HCT116 (cell line): ENCODE data around the gene CCDC86. TPM values are rescaled to one million over a fixed set of nuclear protein-coding genes. Genes with fewer than 3 reads are reported as not detected.

Experiments used
- ATAC-seq: fragments of 200-7000 bp; cut with Tn5 transposase; 2 replicates; pipeline ENCODE4 v1.9.1; 2020; ENCODE audit warnings: mild to moderate bottlenecking, moderate library complexity
- BruUV-seq: library from RNA; stranded (reverse); fragments of 400-500 nt; replicated peaks from 2 replicates; lab custom pipeline; 2021; lab: Mats Ljungman, UMichigan
- CTCF ChIA-PET: fragments of 300-600 bp; sonication (Branson Sonifier 250); formaldehyde crosslinking; loops from one replicate; lab custom pipeline; 2021; ENCODE audit warnings: antibody characterized with exemption; lab: Charles Lee
- POLR2A ChIA-PET: fragments of 300-600, 350-600 bp; sonication (Branson Sonifier 250); formaldehyde crosslinking; loops from one replicate; lab custom pipeline; 2021; ENCODE audit warnings: antibody characterized with exemption; lab: Charles Lee
- RAD21 ChIA-PET, 2 experiments: fragments of 300-600 bp; sonication (Branson Sonifier 250); formaldehyde crosslinking; loops; one replicate each; lab custom pipeline; 2023; ENCODE audit warnings: low total read pairs in 2 of 2; ENCODE audit not compliant: uncharacterized antibody in 2 of 2, unreplicated experiment in 2 of 2, low non-redundant PET in 1 of 2; lab: Charles Lee
- DNase-seq: peaks from one replicate; pipeline ENCODE4 v3.0.0-alpha.2; 2010; ENCODE audit warnings: low read depth, low spot score
- H2AFZ ChIP-seq: fragments of 200-600 bp; shearing (Covaris generic), sonication (generic); 2 replicates; pipeline ENCODE4 v1.6.1; 2017; ENCODE audit warnings: low read depth, mixed run types, mixed read lengths, antibody characterized with exemption, low read length; ENCODE audit not compliant: poor library complexity, severe bottlenecking
- H3K27ac ChIP-seq: 2 replicates; pipeline ENCODE4 v1.5.1; 2012; ENCODE audit warnings: low read depth, low read length
- H3K27me3 ChIP-seq: fragments of 200-600 bp; sonication (generic); 2 replicates; pipeline ENCODE4 v1.6.1; 2016; ENCODE audit warnings: mixed run types, low read length, mixed read lengths; ENCODE audit not compliant: insufficient read depth
- H3K36me3 ChIP-seq, 2 experiments: fragments of 200-500 bp in 1 of 2; fragments of 200-600 bp in 1 of 2; sonication (Bioruptor generic) in 1 of 2; sonication (generic) in 1 of 2; 2 replicates each; pipeline versions ENCODE4 v1.5.1 to v1.6.1; 2014 to 2016; ENCODE audit warnings: low read length in 2 of 2, inconsistent platforms in 1 of 2, mixed read lengths in 1 of 2, mixed run types in 1 of 2; ENCODE audit not compliant: insufficient read depth in 2 of 2, control insufficient read depth in 1 of 2
- H3K4me1 ChIP-seq, 2 experiments: fragments of 200-600 bp in 1 of 2; sonication (generic) in 1 of 2; 2 replicates each; pipeline versions ENCODE4 v1.5.1 to v1.6.1; 2012 to 2017; ENCODE audit warnings: low read length in 2 of 2, inconsistent platforms in 1 of 2, mild to moderate bottlenecking in 1 of 2, mixed read lengths in 1 of 2, mixed run types in 1 of 2, moderate library complexity in 1 of 2; ENCODE audit not compliant: insufficient read depth in 2 of 2, control insufficient read depth in 1 of 2
- H3K4me2 ChIP-seq: fragments of 200-600 bp; sonication (generic); 2 replicates; pipeline ENCODE4 v1.6.1; 2017; ENCODE audit warnings: mixed run types, low read length, mixed read lengths
- H3K4me3 ChIP-seq, 2 experiments: fragments of 200-600 bp in 1 of 2; sonication (generic) in 1 of 2; replicated peaks in 1 of 2; 2 replicates each; pipeline ENCODE4 v1.5.1; 2011 to 2016; ENCODE audit warnings: low read length in 2 of 2, control low read depth in 1 of 2, low read depth in 1 of 2, mild to moderate bottlenecking in 1 of 2, mixed read lengths in 1 of 2, mixed run types in 1 of 2
- H3K79me2 ChIP-seq: fragments of 200-600 bp; sonication (generic); 2 replicates; pipeline ENCODE4 v1.6.1; 2017; ENCODE audit warnings: mild to moderate bottlenecking, mixed run types, low read length, moderate library complexity, mixed read lengths; ENCODE audit not compliant: insufficient read depth
- H3K9ac ChIP-seq: fragments of 200-600 bp; sonication (generic); 2 replicates; pipeline ENCODE4 v1.6.1; 2016; ENCODE audit warnings: low read length, mixed read lengths
- H3K9me2 ChIP-seq: fragments of 200-600 bp; sonication (generic), shearing (Covaris generic); 2 replicates; pipeline ENCODE4 v1.6.1; 2017; ENCODE audit warnings: mixed run types, mild to moderate bottlenecking, moderate library complexity; ENCODE audit not compliant: insufficient read depth
- H3K9me3 ChIP-seq, 2 experiments: fragments of 200-500 bp in 1 of 2; fragments of 200-600 bp in 1 of 2; sonication (Bioruptor generic) in 1 of 2; sonication (generic) in 1 of 2; 2 replicates each; pipeline ENCODE4 v1.6.1; 2014 to 2017; ENCODE audit warnings: low read length in 2 of 2, mixed read lengths in 2 of 2, inconsistent platforms in 1 of 2, low read depth in 1 of 2, mild to moderate bottlenecking in 1 of 2, mixed run types in 1 of 2, moderate library complexity in 1 of 2; ENCODE audit not compliant: control insufficient read depth in 1 of 2, insufficient read depth in 1 of 2
- H4K20me1 ChIP-seq: fragments of 200-600 bp; sonication (generic), shearing (Covaris generic); 2 replicates; pipeline ENCODE4 v1.6.1; 2017; ENCODE audit warnings: mixed run types, mild to moderate bottlenecking, moderate library complexity; ENCODE audit not compliant: insufficient read depth
- CTCF ChIP-seq, 3 experiments: fragments of 200-600 bp in 1 of 3; sonication (generic) in 1 of 3; IDR thresholded peaks in 2 of 3; conservative IDR thresholded peaks in 1 of 3; 2 replicates each; pipeline ENCODE4 v1.5.1; 2012 to 2017; ENCODE audit warnings: low read depth in 2 of 3, low read length in 2 of 3, antibody characterized with exemption in 1 of 3, borderline replicate concordance in 1 of 3, control low read depth in 1 of 3, mild to moderate bottlenecking in 1 of 3, mixed read lengths in 1 of 3, mixed run types in 1 of 3, moderate library complexity in 1 of 3; ENCODE audit not compliant: insufficient read depth in 1 of 3
- JUND ChIP-seq: IDR thresholded peaks from 2 replicates; pipeline ENCODE4 v1.6.1; 2012
- POLR2A ChIP-seq: IDR thresholded peaks from 2 replicates; pipeline ENCODE4 v1.7.0; 2011; ENCODE audit warnings: borderline replicate concordance; ENCODE audit not compliant: insufficient read depth, insufficient read length; ENCODE audit errors: extremely low read depth
- REST ChIP-seq: IDR thresholded peaks from 2 replicates; pipeline ENCODE4 v1.6.1; 2012; ENCODE audit warnings: low read depth
- SIN3A ChIP-seq: IDR thresholded peaks from 2 replicates; pipeline ENCODE4 v1.6.1; 2012; ENCODE audit warnings: low read depth
- SP1 ChIP-seq: IDR thresholded peaks from 2 replicates; pipeline ENCODE4 v1.6.1; 2012; ENCODE audit warnings: low read depth
- SRF ChIP-seq: IDR thresholded peaks from 2 replicates; pipeline ENCODE4 v1.6.1; 2012; ENCODE audit warnings: low read depth
- YY1 ChIP-seq: IDR thresholded peaks from 2 replicates; pipeline ENCODE4 v1.6.1; 2011; ENCODE audit warnings: low read length, low read depth, moderate library complexity, mild to moderate bottlenecking; ENCODE audit not compliant: insufficient replicate concordance; ENCODE audit errors: extremely low read depth
- ZNF274 ChIP-seq: fragments of 200-500 bp; sonication (Bioruptor generic); IDR thresholded peaks from 2 replicates; pipeline ENCODE4 v1.6.1; 2014; ENCODE audit warnings: mild to moderate bottlenecking, low read depth, low read length, inconsistent platforms
- intact Hi-C: fragments of 100-400 bp; cut with micrococcal nuclease; formaldehyde crosslinking; loops from 2 replicates; pipeline ENCODE4 v1.10.0; 2022
- total RNA-seq: library from RNA; stranded (reverse); gene quantifications from one replicate; pipeline ENCODE4 v1.2.1, GENCODE V29; 2021; ENCODE audit not compliant: unreplicated experiment

CCDC86 gene
- total RNA-seq, 1 experiment from 2014 or later: 69.6 TPM

- Histone ChIP-seq H3K27ac (no peak overlapping the region), H3K9me3 (peaks cover 5 to 6% of the 10 kb centered on the region in 2 experiments; a peak in 2 of 4 replicates), H3K4me1 (no peaks in the 10 kb centered on the region), H3K9ac (no peak overlapping the region), H3K9me2 (no peaks in the 10 kb centered on the region), H3K27me3 (no peaks in the 10 kb centered on the region), H3K4me2 (no peak overlapping the region), H3K79me2 (no peaks in the 10 kb centered on the region), H4K20me1 (no peaks in the 10 kb centered on the region), H3K36me3 (no peaks in the 10 kb centered on the region), H3K4me3 (no peak overlapping the region), H2AFZ (no peak overlapping the region)
- intact Hi-C loops: no loop called here
- ATAC-seq (no peak), DNase-seq (no peak)
- ChIA-PET POLR2A (no interaction called here), RAD21 (no interaction called here), CTCF (no interaction called here)
- TF ChIP-seq SIN3A: no peak
- TF ChIP-seq SRF: no peak
- TF ChIP-seq SP1: no peak
- no peak for TF ChIP-seq YY1
- no peak for TF ChIP-seq POLR2A
- no peak for TF ChIP-seq JUND
- TF ChIP-seq ZNF274: no peak
- TF ChIP-seq CTCF (IDR thresholded peaks at IDR 0.05 in 2 of 3, conservative IDR thresholded peaks at IDR 0.05 in 1 of 3; ENCODE audit: borderline replicate concordance in 1 of 3, insufficient read depth in 1 of 3, low read depth in 2 of 3, low read length in 2 of 3): no peak
- no peak for TF ChIP-seq REST
- no TSS peak for BruUV-seq
Observed at GRCh38 chr11:60816590-60817157, 25.2 kb upstream of the CCDC86 start.
